PC-9 (cell line): Measurements from ENCODE around the gene GRB2. TPM values are rescaled to one million over a fixed set of nuclear protein-coding genes. Genes with fewer than 3 reads are reported as not detected.
"Not testable (repeated sequence)": the region's sequence is repeated elsewhere in the genome, so short reads cannot be mapped to it uniquely, and the experiment has no call there.

Experiments used
- BruUV-seq: library from RNA; stranded (reverse); fragments of 400-500 nt; replicated peaks from 2 replicates; lab custom pipeline; 2021; lab: Mats Ljungman, UMichigan
- CTCF ChIA-PET: fragments of 300-600 bp; sonication (Branson Sonifier 250); formaldehyde crosslinking; loops from one replicate; lab custom pipeline; 2022; ENCODE audit warnings: antibody characterized with exemption; lab: Charles Lee
- POLR2A ChIA-PET: fragments of 300-600 bp; sonication (Branson Sonifier 250); formaldehyde crosslinking; loops from one replicate; lab custom pipeline; 2022; ENCODE audit warnings: antibody characterized with exemption; ENCODE audit not compliant: unreplicated experiment; lab: Charles Lee
- DNase-seq, 2 experiments: peaks; one replicate each; pipeline versions ENCODE4 v3.0.0 to v3.0.0-alpha.2; 2015 to 2022; ENCODE audit warnings: mixed read lengths in 1 of 2
- H2AFZ ChIP-seq: fragments of 200-600 bp; sonication (generic); 2 replicates; pipeline ENCODE4 v1.8.1; 2017; ENCODE audit warnings: antibody characterized with exemption
- H3F3A ChIP-seq: fragments of 200-600 bp; sonication (generic); 2 replicates; pipeline ENCODE4 v1.8.1; 2017; ENCODE audit warnings: antibody characterized with exemption, mild to moderate bottlenecking, low read depth; ENCODE audit not compliant: insufficient read depth
- H3K27ac ChIP-seq: fragments of 200-600 bp; sonication (generic); 2 replicates; pipeline ENCODE4 v1.6.1; 2016; ENCODE audit warnings: mixed run types
- H3K27me3 ChIP-seq: fragments of 200-600 bp; sonication (generic); 2 replicates; pipeline ENCODE4 v1.6.1; 2016; ENCODE audit warnings: low read depth, mixed run types; ENCODE audit not compliant: insufficient read depth
- H3K36me3 ChIP-seq: fragments of 200-600 bp; sonication (generic); 2 replicates; pipeline ENCODE4 v1.6.1; 2016; ENCODE audit warnings: low read depth, mixed run types
- H3K4me1 ChIP-seq: fragments of 200-600 bp; sonication (generic); replicated peaks from 2 replicates; pipeline ENCODE4 v1.6.1; 2016; ENCODE audit warnings: mixed run types; ENCODE audit not compliant: insufficient read depth
- H3K4me2 ChIP-seq: fragments of 200-600 bp; sonication (generic); 2 replicates; pipeline ENCODE4 v1.6.1; 2017; ENCODE audit warnings: mixed run types
- H3K4me3 ChIP-seq: fragments of 200-600 bp; sonication (generic); 2 replicates; pipeline ENCODE4 v1.6.1; 2016; ENCODE audit warnings: mixed run types
- H3K79me2 ChIP-seq: fragments of 200-600 bp; sonication (generic); 2 replicates; pipeline ENCODE4 v1.6.1; 2017; ENCODE audit warnings: low read depth, mixed run types
- H3K9me2 ChIP-seq: fragments of 200-600 bp; sonication (generic); 2 replicates; pipeline ENCODE4 v1.8.1; 2017; ENCODE audit warnings: mild to moderate bottlenecking; ENCODE audit not compliant: insufficient read depth
- H3K9me3 ChIP-seq: fragments of 200-600 bp; sonication (generic); 2 replicates; pipeline ENCODE4 v1.8.1; 2016; ENCODE audit warnings: low read depth; ENCODE audit not compliant: insufficient read depth
- H4K20me1 ChIP-seq: fragments of 200-600 bp; sonication (generic); 2 replicates; pipeline ENCODE4 v1.8.1; 2017; ENCODE audit not compliant: insufficient read depth
- EZH2 ChIP-seq: fragments of 200-600 bp; sonication (generic); IDR thresholded peaks from 2 replicates; pipeline ENCODE4 v1.8.0; 2017; ENCODE audit warnings: antibody characterized with exemption, low read depth
- intact Hi-C: fragments of 100-400 bp; cut with micrococcal nuclease; formaldehyde crosslinking; loops from one replicate; pipeline ENCODE4 v1.10.0; 2022; ENCODE audit not compliant: unreplicated experiment
- total RNA-seq: library from RNA; stranded (reverse); gene quantifications from 2 replicates; pipeline ENCODE4 v1.2.3, GENCODE V29; 2021
- TF ChIP-seq, protein P1 (sequence below): fragments of 200-600 bp; sonication (generic); conservative IDR thresholded peaks from 2 replicates; pipeline ENCODE4 v1.6.1; 2017; ENCODE audit warnings: mixed run types, antibody characterized with exemption, mild to moderate bottlenecking, moderate library complexity

The GRB2 gene
- total RNA-seq, 1 experiment from 2014 or later = 75.3 TPM

DNA sequence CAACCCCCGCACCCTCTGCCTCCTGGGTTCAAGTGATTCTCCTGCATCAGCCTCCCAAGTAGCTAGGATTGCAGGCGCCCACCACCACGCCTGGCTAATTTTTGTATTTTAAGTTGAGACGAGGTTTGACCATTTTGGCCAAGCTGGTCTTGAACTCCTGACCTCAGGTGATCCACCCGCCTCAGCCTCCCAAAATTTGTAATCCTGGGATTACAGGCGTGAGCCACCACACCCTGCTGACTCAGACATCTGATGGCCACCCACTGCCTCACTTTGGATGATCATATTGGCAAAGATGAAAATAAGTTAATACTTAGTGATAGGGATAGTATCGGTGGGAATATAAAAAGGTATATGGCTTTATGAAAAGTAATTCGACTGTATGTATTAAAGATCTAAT is 55.9 kb downstream of the GRB2 start:
- no peak overlapping the region for H3K4me3 ChIP-seq
- H2AFZ ChIP-seq = no peak overlapping the region
- ChIA-PET CTCF (no interaction called here), POLR2A (interaction anchor here (0.6 kb wide), 1 partner anchor 30 kb away, joined by 7 read pairs; no protein-coding TSS in a partner anchor)
- H3F3A ChIP-seq = peaks cover 3% of the 10 kb centered on the region
- no peaks in the 10 kb centered on the region for H3K4me1 ChIP-seq
- no peaks in the 10 kb centered on the region for H3K9me2 ChIP-seq
- H3K36me3 ChIP-seq = no peaks in the 10 kb centered on the region
- intact Hi-C loops = no loop called here
- no peak overlapping the region for H3K4me2 ChIP-seq
- H3K27ac ChIP-seq = no peak overlapping the region
- peaks cover 47% of the 10 kb centered on the region for H3K79me2 ChIP-seq
- no peaks in the 10 kb centered on the region for H3K9me3 ChIP-seq
- no peak for DNase-seq
- H4K20me1 ChIP-seq = peaks cover 39% of the 10 kb centered on the region
- H3K27me3 ChIP-seq = no peaks in the 10 kb centered on the region
- no peak for TF ChIP-seq EZH2
- BruUV-seq = no TSS peak

DNA sequence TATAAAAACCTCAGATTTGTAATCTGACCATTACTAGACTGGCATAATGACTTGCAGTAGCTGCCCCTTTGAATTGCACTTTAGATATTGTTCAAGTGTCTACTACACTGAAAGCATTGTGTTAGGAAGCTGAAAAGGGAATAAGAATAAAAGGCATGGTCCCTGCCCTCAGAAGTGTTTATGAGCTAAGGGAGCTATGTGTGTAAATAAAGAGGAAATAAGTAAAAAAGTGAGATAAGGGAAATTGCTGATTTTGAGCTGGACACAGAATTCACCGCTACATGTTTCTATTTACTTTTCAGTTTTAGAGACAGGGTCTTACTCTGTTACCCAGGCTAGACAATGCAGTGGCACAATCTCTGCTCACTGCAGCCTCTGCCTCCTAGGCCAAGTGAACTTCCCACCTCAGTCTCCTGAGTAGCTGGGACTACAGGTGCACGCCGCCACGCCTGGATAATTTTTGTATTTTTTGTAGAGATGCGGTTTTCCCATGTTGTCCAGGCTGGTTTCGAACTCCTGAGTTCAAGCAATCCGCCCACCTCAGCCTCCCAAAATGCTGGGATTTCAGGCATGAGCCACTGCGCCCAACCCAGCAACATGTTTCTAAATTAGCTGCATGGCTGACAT is 57.0 kb downstream of the GRB2 start:
- no peak for TF ChIP-seq EZH2
- TF ChIP-seq, protein P1, sequence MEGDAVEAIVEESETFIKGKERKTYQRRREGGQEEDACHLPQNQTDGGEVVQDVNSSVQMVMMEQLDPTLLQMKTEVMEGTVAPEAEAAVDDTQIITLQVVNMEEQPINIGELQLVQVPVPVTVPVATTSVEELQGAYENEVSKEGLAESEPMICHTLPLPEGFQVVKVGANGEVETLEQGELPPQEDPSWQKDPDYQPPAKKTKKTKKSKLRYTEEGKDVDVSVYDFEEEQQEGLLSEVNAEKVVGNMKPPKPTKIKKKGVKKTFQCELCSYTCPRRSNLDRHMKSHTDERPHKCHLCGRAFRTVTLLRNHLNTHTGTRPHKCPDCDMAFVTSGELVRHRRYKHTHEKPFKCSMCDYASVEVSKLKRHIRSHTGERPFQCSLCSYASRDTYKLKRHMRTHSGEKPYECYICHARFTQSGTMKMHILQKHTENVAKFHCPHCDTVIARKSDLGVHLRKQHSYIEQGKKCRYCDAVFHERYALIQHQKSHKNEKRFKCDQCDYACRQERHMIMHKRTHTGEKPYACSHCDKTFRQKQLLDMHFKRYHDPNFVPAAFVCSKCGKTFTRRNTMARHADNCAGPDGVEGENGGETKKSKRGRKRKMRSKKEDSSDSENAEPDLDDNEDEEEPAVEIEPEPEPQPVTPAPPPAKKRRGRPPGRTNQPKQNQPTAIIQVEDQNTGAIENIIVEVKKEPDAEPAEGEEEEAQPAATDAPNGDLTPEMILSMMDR = no peak
- ChIA-PET CTCF (interaction anchor here (0.6 kb wide), 1 partner anchor 491 kb away, joined by 15 read pairs; no protein-coding TSS in a partner anchor), POLR2A (no interaction called here)
- Histone ChIP-seq H3K27me3 (no peaks in the 10 kb centered on the region), H3K79me2 (peaks cover 47% of the 10 kb centered on the region), H4K20me1 (peaks cover 47% of the 10 kb centered on the region), H3K36me3 (no peaks in the 10 kb centered on the region), H3K4me1 (no peaks in the 10 kb centered on the region), H3K9me2 (no peaks in the 10 kb centered on the region), H3K27ac (no peak overlapping the region), H3F3A (peaks cover 3% of the 10 kb centered on the region), H3K9me3 (no peaks in the 10 kb centered on the region), H2AFZ (no peak overlapping the region), H3K4me2 (no peak overlapping the region), H3K4me3 (no peak overlapping the region)
- no peak for DNase-seq
- intact Hi-C loops = no loop called here
- BruUV-seq = no TSS peak

DNA sequence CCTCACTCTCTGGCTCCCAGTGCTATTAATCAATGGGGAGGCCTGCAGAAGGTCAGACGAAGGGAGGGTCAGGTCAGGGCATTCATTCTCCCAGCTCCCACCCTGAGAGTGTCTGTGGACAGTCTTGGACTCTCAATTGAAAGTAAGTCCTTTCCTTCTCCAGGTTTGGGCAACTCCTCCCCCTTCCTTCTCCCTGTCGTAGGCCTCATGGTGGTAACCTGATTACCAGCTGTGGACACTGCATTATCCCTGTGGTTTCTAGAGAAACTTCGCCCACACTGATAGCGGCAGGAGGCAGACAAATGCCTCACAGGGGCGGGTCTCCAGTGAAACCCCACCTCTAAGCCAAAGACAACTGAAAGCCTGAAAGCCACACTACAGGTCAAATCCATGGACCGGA is 58.6 kb downstream of the GRB2 start:
- H4K20me1 ChIP-seq = peaks cover 51% of the 10 kb centered on the region

DNA sequence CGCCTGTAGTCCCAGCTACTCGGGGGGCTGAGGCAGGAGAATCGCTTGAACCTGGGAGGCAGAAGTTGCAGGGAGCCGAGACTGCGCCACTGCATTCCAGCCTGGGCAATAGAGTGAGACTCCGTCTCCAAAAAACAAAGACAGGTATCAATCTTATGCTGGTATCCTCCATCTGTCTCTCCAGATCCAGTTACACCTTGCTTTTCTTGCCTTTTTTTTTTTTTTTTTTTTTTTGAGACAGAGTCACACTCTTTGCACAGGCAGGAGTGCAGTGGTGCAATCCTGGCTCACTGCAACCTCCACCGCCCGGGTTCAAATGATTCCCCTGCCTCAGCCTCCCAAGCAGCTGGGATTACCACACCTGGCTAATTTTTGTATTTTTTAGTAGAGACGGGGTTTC is 59.1 kb downstream of the GRB2 start:
- intact Hi-C loops, DNase-seq, H3K9me2 ChIP-seq, H3K4me2 ChIP-seq, BruUV-seq, H3F3A ChIP-seq, H3K9me3 ChIP-seq, H3K36me3 ChIP-seq, H3K27ac ChIP-seq, H3K27me3 ChIP-seq, H3K4me1 ChIP-seq, H2AFZ ChIP-seq, CTCF ChIA-PET, H3K4me3 ChIP-seq: not testable (repeated sequence)
- Histone ChIP-seq H4K20me1 (peaks cover 51% of the 10 kb centered on the region), H3K79me2 (peaks cover 38% of the 10 kb centered on the region)
- POLR2A ChIA-PET = interaction anchor here (0.7 kb wide), 1 partner anchor 157 kb away, joined by 3 read pairs; no protein-coding TSS in a partner anchor

More for the DNA sequence above, 58.6 kb downstream of the GRB2 start:
- BruUV-seq = no TSS peak
- Histone ChIP-seq H3K79me2 (peaks cover 40% of the 10 kb centered on the region), H2AFZ (no peak overlapping the region), H3K27ac (no peak overlapping the region), H3K4me3 (no peak overlapping the region), H3K9me2 (no peaks in the 10 kb centered on the region), H3K36me3 (no peaks in the 10 kb centered on the region), H3K4me1 (no peaks in the 10 kb centered on the region), H3K27me3 (no peaks in the 10 kb centered on the region), H3F3A (peaks cover 3% of the 10 kb centered on the region), H3K9me3 (no peaks in the 10 kb centered on the region), H3K4me2 (no peak overlapping the region)
- CTCF ChIA-PET = no interaction called here
- peak in 1 of 2 experiments; percentile 36 for DNase-seq
- POLR2A ChIA-PET = interaction anchor here (0.7 kb wide), 1 partner anchor 156 kb away, joined by 3 read pairs; no protein-coding TSS in a partner anchor
- TF ChIP-seq, protein P1 = no peak
- no peak for TF ChIP-seq EZH2
- intact Hi-C loops = no loop called here
